ENCODE data around the gene MLLT6. TPM values are rescaled to one million over a fixed set of nuclear protein-coding genes. Genes with fewer than 3 reads are reported as not detected.

MLLT6 gene
- total and polyA plus RNA-seq, 2 of the 13 experiments (the other 11 are each of a cell fraction or from before 2014, with no cell fraction given) = 50.7 to 69.5 TPM

GRCh38 chr17:38671939-38672720 is 32.9 kb upstream of the MLLT6 start (continued):
- TF ChIP-seq ZNF274 (CRISPR knock-in tag; IDR thresholded peaks at IDR 0.05) (0 out of 2 replicates have a peak, but pooled peaks have one; percentile 38), ZNF788 (CRISPR knock-in tag; IDR thresholded peaks at IDR 0.05; ENCODE audit: borderline replicate concordance) (no peak), JUN (CRISPR knock-in tag; IDR thresholded peaks at IDR 0.05) (peak; percentile 16; the same call in 1 of the 2 replicates), ZNF724P (CRISPR knock-in tag; IDR thresholded peaks at IDR 0.05; ENCODE audit: borderline replicate concordance) (no peak), ZNF552 (CRISPR knock-in tag; IDR thresholded peaks at IDR 0.05; ENCODE audit: borderline replicate concordance) (no peak), ZNF574 (CRISPR knock-in tag; IDR thresholded peaks at IDR 0.05) (peak; percentile 25), SALL1 (CRISPR knock-in tag; IDR thresholded peaks at IDR 0.05) (0 out of 2 replicates have a peak, but pooled peaks have one; percentile 47), MXD1 (CRISPR knock-in tag; IDR thresholded peaks at IDR 0.05) (no peak), NCOA1 (CRISPR knock-in tag; IDR thresholded peaks at IDR 0.05) (peak; percentile 87), ZC3H13 (CRISPR knock-in tag; IDR thresholded peaks at IDR 0.05) (peak; percentile 96; the same call in 1 of the 2 replicates), ZNF251 (CRISPR knock-in tag; IDR thresholded peaks at IDR 0.05) (no peak), HNF1B (CRISPR knock-in tag; IDR thresholded peaks at IDR 0.05) (peak; percentile 41; the same call in 1 of the 2 replicates), NR2F6 (IDR thresholded peaks at IDR 0.05) (peak; percentile 46; the same call in 1 of the 2 replicates), NR2F6 (CRISPR knock-in tag; IDR thresholded peaks at IDR 0.05) (peak; percentile 52; the same call in 1 of the 2 replicates), TRIM24 (CRISPR knock-in tag; IDR thresholded peaks at IDR 0.05) (no peak), TOE1 (CRISPR knock-in tag; IDR thresholded peaks at IDR 0.05) (no peak), CREB3 (CRISPR knock-in tag; IDR thresholded peaks at IDR 0.05) (no peak), ZNF235 (CRISPR knock-in tag; IDR thresholded peaks at IDR 0.05; ENCODE audit: borderline replicate concordance) (peak; percentile 19; the same call in 1 of the 2 replicates)
- TF ChIP-seq, protein P1, sequence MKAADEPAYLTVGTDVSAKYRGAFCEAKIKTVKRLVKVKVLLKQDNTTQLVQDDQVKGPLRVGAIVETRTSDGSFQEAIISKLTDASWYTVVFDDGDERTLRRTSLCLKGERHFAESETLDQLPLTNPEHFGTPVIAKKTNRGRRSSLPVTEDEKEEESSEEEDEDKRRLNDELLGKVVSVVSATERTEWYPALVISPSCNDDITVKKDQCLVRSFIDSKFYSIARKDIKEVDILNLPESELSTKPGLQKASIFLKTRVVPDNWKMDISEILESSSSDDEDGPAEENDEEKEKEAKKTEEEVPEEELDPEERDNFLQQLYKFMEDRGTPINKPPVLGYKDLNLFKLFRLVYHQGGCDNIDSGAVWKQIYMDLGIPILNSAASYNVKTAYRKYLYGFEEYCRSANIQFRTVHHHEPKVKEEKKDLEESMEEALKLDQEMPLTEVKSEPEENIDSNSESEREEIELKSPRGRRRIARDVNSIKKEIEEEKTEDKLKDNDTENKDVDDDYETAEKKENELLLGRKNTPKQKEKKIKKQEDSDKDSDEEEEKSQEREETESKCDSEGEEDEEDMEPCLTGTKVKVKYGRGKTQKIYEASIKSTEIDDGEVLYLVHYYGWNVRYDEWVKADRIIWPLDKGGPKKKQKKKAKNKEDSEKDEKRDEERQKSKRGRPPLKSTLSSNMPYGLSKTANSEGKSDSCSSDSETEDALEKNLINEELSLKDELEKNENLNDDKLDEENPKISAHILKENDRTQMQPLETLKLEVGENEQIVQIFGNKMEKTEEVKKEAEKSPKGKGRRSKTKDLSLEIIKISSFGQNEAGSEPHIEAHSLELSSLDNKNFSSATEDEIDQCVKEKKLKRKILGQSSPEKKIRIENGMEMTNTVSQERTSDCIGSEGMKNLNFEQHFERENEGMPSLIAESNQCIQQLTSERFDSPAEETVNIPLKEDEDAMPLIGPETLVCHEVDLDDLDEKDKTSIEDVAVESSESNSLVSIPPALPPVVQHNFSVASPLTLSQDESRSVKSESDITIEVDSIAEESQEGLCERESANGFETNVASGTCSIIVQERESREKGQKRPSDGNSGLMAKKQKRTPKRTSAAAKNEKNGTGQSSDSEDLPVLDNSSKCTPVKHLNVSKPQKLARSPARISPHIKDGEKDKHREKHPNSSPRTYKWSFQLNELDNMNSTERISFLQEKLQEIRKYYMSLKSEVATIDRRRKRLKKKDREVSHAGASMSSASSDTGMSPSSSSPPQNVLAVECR (CRISPR knock-in tag; IDR thresholded peaks at IDR 0.05; ENCODE audit: borderline replicate concordance) = peak; percentile 49; the same call in 1 of the 2 replicates

All from HepG2 (cell line).